GM13977 (cell line): ENCODE results near the gene PIP5K1B.

ENCODE experiments used
- DNase-seq: peaks from one replicate; pipeline ENCODE4 v3.0.0; 2012; ENCODE audit warnings: low spot score
- in situ Hi-C: fragments of 300-500 bp; cut with MboI; formaldehyde crosslinking; loops from one replicate; pipeline ENCODE4 v1.12.0; 2022; ENCODE audit warnings: low sequenced_read_pairs, low pct_unique_long_range_greater_than_20kb, mixed read lengths, inconsistent platforms; ENCODE audit not compliant: unreplicated experiment
- TF ChIP-seq, protein P1 (sequence below): IDR thresholded peaks from 2 replicates; pipeline ENCODE4 v1.5.1; 2012; ENCODE audit warnings: mild to moderate bottlenecking, control low read depth; ENCODE audit not compliant: insufficient read depth; ENCODE audit errors: extremely low read depth, missing control alignments

The PIP5K1B gene

DNA sequence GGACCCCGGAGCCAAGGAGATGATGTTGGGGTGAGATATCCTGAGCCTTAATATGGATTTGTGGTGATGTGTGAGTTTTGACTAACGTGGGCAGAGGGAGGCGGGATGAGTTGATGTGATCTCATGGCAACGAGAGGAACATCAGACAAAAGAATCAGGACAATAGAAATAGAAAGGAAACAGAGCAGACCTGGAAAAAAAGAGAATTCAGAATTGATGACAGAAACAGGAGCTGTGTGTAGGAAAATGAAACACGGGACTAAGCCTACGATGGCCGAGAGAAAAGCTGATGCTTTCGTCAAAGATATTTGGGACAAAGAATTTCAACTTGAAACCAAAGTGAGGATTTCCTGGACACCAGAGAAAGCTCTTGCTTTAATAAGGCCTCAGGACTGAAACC lies 298.0 kb downstream of the PIP5K1B start:
- TF ChIP-seq, protein P1, sequence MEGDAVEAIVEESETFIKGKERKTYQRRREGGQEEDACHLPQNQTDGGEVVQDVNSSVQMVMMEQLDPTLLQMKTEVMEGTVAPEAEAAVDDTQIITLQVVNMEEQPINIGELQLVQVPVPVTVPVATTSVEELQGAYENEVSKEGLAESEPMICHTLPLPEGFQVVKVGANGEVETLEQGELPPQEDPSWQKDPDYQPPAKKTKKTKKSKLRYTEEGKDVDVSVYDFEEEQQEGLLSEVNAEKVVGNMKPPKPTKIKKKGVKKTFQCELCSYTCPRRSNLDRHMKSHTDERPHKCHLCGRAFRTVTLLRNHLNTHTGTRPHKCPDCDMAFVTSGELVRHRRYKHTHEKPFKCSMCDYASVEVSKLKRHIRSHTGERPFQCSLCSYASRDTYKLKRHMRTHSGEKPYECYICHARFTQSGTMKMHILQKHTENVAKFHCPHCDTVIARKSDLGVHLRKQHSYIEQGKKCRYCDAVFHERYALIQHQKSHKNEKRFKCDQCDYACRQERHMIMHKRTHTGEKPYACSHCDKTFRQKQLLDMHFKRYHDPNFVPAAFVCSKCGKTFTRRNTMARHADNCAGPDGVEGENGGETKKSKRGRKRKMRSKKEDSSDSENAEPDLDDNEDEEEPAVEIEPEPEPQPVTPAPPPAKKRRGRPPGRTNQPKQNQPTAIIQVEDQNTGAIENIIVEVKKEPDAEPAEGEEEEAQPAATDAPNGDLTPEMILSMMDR: no peak
- DNase-seq: no peak
- in situ Hi-C loops: loop anchor here (25.0 kb wide), 1 partner anchor 291 kb away; the partner anchor contains the start of gene PIP5K1B

DNA sequence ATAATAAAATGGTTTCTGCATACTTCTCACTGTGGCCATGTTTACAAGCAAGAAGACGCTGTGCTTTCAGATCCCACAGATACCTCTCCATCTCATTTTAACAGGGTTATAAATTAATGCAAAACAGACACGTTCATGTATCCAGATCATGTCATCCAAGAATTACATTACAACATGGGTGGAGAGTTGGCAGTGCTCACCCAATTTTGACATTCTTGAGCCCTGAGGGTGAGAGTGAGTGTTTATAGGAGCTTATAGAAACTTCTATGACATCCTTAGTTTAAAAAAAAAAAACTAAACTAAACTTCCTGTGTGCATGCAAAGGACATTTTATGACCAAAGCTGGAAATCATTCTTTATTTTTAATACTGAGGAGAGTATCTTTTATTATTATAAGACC lies 299.8 kb downstream of the PIP5K1B start:
- in situ Hi-C loops: loop anchor here (25.0 kb wide), 1 partner anchor 293 kb away; the partner anchor contains the start of gene PIP5K1B
- no peak for DNase-seq
- TF ChIP-seq, protein P1: no peak

DNA sequence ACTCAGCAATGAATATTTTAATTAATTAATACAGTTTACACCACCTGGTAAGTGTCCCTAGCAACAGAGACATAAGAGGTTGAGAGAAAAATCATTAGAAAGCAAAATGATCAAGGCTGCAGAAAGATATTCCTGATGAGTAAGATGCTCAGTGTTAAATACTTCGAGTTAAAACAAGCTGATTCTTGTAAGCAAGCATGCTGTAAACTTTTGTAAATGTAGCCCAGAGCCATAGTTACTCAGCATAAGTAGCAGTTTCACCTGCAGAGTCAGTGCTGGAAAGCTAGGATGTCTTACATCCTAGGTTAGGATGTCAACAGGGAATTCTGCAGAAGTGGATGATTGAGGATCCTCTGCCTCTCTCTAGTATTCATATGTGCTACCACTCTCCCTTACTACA lies 304.7 kb downstream of the PIP5K1B start:
- in situ Hi-C loops: loop anchor here (25.0 kb wide), 1 partner anchor 297 kb away; the partner anchor contains the start of gene PIP5K1B
- TF ChIP-seq, protein P1: no peak
- DNase-seq: no peak

DNA sequence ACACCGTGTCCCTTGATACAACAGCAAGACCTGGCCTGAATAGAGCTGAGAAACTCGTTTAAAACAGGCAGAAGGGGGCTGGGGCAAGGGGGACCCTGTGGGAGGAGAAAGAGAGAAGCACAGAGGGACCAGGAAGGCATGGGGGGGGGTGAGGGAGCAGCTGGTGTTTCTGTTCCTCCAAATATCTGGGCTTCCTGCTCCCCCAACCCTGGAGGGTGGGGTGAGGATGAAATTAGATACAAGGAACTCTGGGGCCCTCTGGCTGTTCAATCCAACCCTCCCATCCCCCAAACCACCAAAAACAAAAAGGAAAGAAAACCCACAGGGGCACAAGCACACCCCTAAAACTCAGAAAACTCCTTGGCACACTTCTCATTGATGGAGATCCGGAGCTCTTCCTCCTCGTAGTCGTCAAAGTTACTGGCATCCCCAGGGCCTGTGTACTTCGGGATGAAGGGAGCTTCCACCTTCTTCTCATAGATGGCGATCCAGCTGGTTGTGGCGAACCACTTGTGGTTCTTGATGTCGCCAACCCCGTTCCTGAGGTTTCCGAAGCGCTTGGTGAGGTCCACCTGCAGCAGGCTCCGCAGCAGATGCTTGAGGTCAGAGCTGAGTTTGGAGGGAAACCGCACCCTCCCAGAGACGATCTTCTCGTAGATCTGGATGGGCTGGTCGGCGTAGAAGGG lies 307.8 kb downstream of the PIP5K1B start:
- TF ChIP-seq, protein P1: no peak
- DNase-seq: no peak
- in situ Hi-C loops: loop anchor here (25.0 kb wide), 1 partner anchor 301 kb away; the partner anchor contains the start of gene PIP5K1B

DNA sequence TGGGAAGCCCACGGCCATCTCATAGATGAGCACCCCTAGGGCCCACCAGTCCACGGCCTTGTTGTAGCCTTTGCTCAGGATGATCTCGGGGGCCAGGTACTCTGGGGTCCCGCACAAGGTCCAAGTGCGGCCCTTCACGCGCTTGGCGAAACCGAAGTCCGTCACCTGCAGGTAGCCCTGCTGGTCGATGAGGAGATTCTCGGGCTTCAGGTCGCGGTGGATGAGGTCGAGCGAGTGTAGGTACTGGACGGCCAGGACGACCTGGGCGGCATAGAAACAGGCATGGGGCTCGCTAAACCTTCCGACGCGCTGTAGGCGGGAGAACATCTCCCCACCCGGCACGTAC lies 308.3 kb downstream of the PIP5K1B start:
- TF ChIP-seq, protein P1: no peak
- in situ Hi-C loops: loop anchor here (25.0 kb wide), 1 partner anchor 301 kb away; the partner anchor contains the start of gene PIP5K1B
- DNase-seq: no peak

DNA sequence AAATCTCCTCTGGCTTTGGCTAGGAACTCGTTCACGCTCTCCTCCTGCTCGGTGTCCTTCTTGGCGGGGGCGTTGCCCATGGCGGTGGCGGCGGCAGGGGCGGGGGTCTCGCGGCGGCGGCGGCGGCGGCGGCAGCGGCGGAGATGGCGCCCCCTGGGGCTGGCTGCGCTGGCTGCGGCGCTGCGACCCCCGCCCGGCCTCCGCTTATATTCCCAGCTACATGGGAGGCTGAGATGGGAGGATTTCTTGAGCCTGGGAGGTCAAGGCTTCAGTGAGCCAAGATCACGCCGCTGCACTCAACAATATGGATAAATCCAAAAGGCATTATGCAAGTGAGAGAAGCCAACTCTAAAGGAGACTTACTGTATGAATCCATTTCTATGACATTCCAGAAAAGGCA lies 309.0 kb downstream of the PIP5K1B start, which contains the start of gene PRKACG:
Gene PRKACG (minus strand): TSS at position 101 of the 400 bp plus-strand sequence. CDS start 21 bp downstream, at position 80.
- no peak for DNase-seq
- TF ChIP-seq, protein P1: no peak
- in situ Hi-C loops: loop anchor here (25.0 kb wide), 1 partner anchor 302 kb away; the partner anchor contains the start of gene PIP5K1B
